Measurements from ENCODE around the gene NTSR1. TPM values are rescaled to one million over a fixed set of nuclear protein-coding genes. Genes with fewer than 3 reads are reported as not detected.

NTSR1 gene
- total and polyA plus RNA-seq, 2 of the 13 experiments (the other 11 are each of a cell fraction or from before 2014, with no cell fraction given): 0.09 to 0.12 TPM

- intact Hi-C loops (cut with micrococcal nuclease; ENCODE audit: unreplicated experiment) (no loop called here), in situ Hi-C loops (cut with HindIII; ENCODE audit: extremely low pct_ligation_motif_present, low pct_unique_long_range_greater_than_20kb) (no loop called here)
- no peaks in the 10 kb centered on the region for H3K79me2 ChIP-seq (ENCODE audit: insufficient read depth, low read length)
- no peak overlapping the region for H2AFZ ChIP-seq (ENCODE audit: low read length)
- no TSS peak for BruUV-seq (replicated peaks)
- WGBS (ENCODE audit: low lambda C conversion rate): 60% methylated on average over 29 of the region's 30 CpGs
- peaks cover 44 to 90% of the 10 kb centered on the region in 2 experiments for H3K27me3 ChIP-seq (ENCODE audit: control insufficient read depth in 1 of 2, insufficient read depth in 2 of 2, low read length in 2 of 2)
- TF ChIP-seq RFXAP (CRISPR knock-in tag; IDR thresholded peaks at IDR 0.05; ENCODE audit: borderline replicate concordance): no peak
- peak; percentile 36; the same call in 1 of the 2 replicates for TF ChIP-seq ZNF280B (CRISPR knock-in tag; IDR thresholded peaks at IDR 0.05; ENCODE audit: borderline replicate concordance)
- TF ChIP-seq HNRNPL (IDR thresholded peaks at IDR 0.05; ENCODE audit: low read depth, low read length): 0 out of 2 replicates have a peak, but pooled peaks have one; percentile 13
- no peak for DNase-seq (ENCODE audit: low spot score)
- ChIA-PET CTCF (ENCODE audit: low intra/inter-chr PET ratio, low total read pairs) (no interaction called here), POLR2A (no interaction called here)
- no peak overlapping the region for H3K4me3 ChIP-seq (replicated peaks in 1 of 3; ENCODE audit: insufficient read depth in 1 of 3, low read depth in 2 of 3, low read length in 3 of 3)
- no peak overlapping the region for H3K9ac ChIP-seq (ENCODE audit: insufficient read depth, low read depth, low read length)
- peaks cover 8% of the 10 kb centered on the region; the same call in 1 of the 2 replicates for H4K20me1 ChIP-seq (ENCODE audit: insufficient read depth, low read length)
- no peak overlapping the region for H3K4me2 ChIP-seq (ENCODE audit: low read depth, low read length)
- no peak for FAIRE-seq
- H3K27ac ChIP-seq (ENCODE audit: extremely low read length, insufficient read depth, low read length): no peak overlapping the region
- H3K36me3 ChIP-seq (replicated peaks in 1 of 2; ENCODE audit: control insufficient read depth in 1 of 2, insufficient read depth in 2 of 2, low read length in 2 of 2): no peaks in the 10 kb centered on the region
- H3K9me3 ChIP-seq (ENCODE audit: low read length): no peaks in the 10 kb centered on the region
- H3K4me1 ChIP-seq (ENCODE audit: insufficient read depth, low read length): peaks cover 5% of the 10 kb centered on the region; the same call in 1 of the 2 replicates
- no peak for ATAC-seq
Observed at GRCh38 chr20:62709537-62709905, 885 bp downstream of the NTSR1 start.

- no peak overlapping the region for H3K4me2 ChIP-seq (ENCODE audit: low read depth, low read length)
- H3K4me3 ChIP-seq (replicated peaks in 1 of 3; ENCODE audit: insufficient read depth in 1 of 3, low read depth in 2 of 3, low read length in 3 of 3): no peak overlapping the region
- in situ Hi-C loops (cut with HindIII; ENCODE audit: extremely low pct_ligation_motif_present, low pct_unique_long_range_greater_than_20kb): no loop called here
- H3K27me3 ChIP-seq (ENCODE audit: control insufficient read depth in 1 of 2, insufficient read depth in 2 of 2, low read length in 2 of 2): peaks cover 43 to 90% of the 10 kb centered on the region in 2 experiments
- H3K4me1 ChIP-seq (ENCODE audit: insufficient read depth, low read length): no peaks in the 10 kb centered on the region
- H3K79me2 ChIP-seq (ENCODE audit: insufficient read depth, low read length): no peaks in the 10 kb centered on the region
- BruUV-seq (replicated peaks): no TSS peak
- DNase-seq (ENCODE audit: low spot score): no peak
- H3K9me3 ChIP-seq (ENCODE audit: low read length): no peaks in the 10 kb centered on the region
- no peaks in the 10 kb centered on the region for H3K36me3 ChIP-seq (replicated peaks in 1 of 2; ENCODE audit: control insufficient read depth in 1 of 2, insufficient read depth in 2 of 2, low read length in 2 of 2)
- POLR2A ChIA-PET: no interaction called here
- WGBS (ENCODE audit: low lambda C conversion rate): 23% methylated on average over 20 of the region's 20 CpGs
- H3K9ac ChIP-seq (ENCODE audit: insufficient read depth, low read depth, low read length): no peak overlapping the region
- no peak overlapping the region for H3K27ac ChIP-seq (ENCODE audit: extremely low read length, insufficient read depth, low read length)
- CTCF ChIA-PET (ENCODE audit: low intra/inter-chr PET ratio, low total read pairs): no interaction called here
- no peak for FAIRE-seq
- H4K20me1 ChIP-seq (ENCODE audit: insufficient read depth, low read length): peaks cover 8% of the 10 kb centered on the region; the same call in 1 of the 2 replicates
- H2AFZ ChIP-seq (ENCODE audit: low read length): no peak overlapping the region
- TF ChIP-seq ZNF674 (CRISPR knock-in tag; IDR thresholded peaks at IDR 0.05; ENCODE audit: low read depth) (no peak), ZNF629 (CRISPR knock-in tag; conservative IDR thresholded peaks at IDR 0.05) (peak; percentile 75), DDIT3 (CRISPR knock-in tag; IDR thresholded peaks at IDR 0.05) (no peak)
- intact Hi-C loops (cut with micrococcal nuclease; ENCODE audit: unreplicated experiment): no loop called here
- no peak for ATAC-seq
Observed at GRCh38 chr20:62710221-62710885, 1.7 kb downstream of the NTSR1 start.
